ELR (cell line): Measurements from ENCODE around the gene ACSM5.
A peak's percentile ranks its signal among the peaks of the same experiment; 100 is the strongest.

Experiments
- DNase-seq: peaks from one replicate; pipeline ENCODE4 v3.0.0-alpha.2; 2015; ENCODE audit warnings: low read depth

ACSM5 gene

DNA sequence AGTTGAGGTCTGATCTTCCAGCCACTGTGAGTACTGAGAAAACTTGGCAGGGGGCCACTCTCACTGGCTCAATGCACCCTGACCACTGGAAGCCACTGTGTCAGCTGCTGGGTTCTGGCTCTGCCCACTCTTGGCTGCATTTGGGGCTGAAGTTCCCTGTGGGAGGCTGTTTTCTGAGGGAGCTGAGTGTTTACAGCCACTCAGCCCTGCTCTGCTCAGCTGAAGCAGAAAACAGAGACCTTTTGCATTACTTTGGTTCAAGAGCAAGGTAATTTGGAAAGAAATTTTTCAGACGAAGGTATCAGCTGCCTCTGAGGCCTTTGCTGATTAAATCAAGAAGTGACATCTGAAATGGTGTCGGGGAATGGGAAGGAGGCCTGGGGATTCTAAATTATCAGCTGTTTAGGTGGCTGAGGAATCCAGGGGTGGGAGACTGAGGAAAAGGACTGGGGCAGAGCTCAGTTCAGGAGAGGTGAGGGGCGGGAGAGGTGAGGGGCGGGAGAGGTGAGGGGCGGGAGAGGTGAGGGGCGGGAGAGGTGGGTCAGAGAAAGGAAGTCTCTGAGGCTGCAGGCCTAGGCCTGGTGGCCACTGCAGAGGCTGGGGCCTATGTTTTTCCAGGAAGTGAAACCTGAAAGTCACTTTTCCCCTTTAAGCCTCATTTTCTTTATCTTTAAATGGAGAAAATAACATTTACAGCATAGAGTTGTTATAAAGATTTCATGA is at the start of gene ACSM5:
Gene ACSM5 (plus strand): TSS at position 137 of the 723 bp plus-strand sequence. CDS start 1,951 bp downstream, outside the sequence.
- no peak for DNase-seq

DNA sequence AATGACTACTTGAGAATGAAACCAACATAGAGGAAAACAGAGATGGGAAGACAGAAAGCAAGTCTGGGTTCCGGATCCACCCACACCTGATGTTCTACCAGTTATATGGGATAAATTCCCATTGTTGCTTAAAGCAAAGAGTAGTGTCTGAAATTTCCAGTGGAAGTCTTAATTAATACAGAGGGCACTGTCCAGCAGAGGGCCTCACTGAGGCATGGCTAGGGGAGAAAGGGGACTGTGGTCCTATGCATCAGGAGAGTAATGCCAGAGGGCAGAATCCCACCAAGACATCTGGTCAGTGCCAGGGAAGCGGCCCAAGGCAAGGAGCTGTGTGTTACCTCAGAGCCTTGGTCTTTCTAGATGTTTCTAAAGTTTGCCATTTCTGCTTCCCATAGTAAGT is 49.3 kb upstream of the ACSM5 start:
- no peak for DNase-seq

- no peak for DNase-seq
Measured at GRCh38 chr16:20363191-20363590, 46.1 kb upstream of the ACSM5 start.

DNA sequence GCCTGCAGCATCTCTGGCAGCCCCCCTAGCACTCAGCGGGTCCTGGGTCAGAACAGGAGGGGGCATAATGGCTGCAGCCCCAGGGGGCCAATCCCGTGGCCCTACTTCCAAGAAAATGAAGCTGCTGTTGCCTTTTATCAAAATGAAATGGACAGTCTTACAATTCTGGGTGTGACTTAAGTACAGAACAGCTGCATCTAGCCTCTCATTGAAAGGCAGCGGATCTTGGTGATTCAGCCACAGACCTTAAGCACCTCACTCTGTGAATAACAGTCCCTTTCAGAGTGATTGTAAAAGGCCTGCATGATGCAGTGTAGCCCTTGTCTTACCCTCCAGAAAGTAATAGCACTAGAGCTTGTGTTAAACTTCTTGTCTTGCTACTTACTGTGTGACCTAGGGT is 45.3 kb upstream of the ACSM5 start:
- no peak for DNase-seq

- no peak for DNase-seq
Measured at GRCh38 chr16:20369452-20370054, 39.8 kb upstream of the ACSM5 start.

DNA sequence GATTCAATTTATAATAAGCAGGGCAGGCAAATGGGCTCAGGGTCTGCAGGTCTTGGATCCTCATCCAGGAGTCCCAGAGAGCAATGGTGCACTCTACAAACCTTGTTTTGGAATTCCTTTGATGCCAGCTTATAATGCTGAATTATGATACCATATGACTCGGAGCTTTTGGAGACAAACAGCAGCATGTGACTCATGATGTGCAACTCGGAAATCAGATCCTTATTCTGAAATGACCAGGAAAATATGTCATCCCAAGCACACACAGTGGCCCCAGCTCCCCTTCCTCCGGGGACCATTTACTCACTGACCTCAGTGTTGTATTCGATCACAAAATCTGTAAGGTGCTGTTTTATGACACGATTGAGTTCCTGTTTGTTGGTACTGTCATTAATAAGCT is 36.6 kb upstream of the ACSM5 start:
- DNase-seq = no peak

DNA sequence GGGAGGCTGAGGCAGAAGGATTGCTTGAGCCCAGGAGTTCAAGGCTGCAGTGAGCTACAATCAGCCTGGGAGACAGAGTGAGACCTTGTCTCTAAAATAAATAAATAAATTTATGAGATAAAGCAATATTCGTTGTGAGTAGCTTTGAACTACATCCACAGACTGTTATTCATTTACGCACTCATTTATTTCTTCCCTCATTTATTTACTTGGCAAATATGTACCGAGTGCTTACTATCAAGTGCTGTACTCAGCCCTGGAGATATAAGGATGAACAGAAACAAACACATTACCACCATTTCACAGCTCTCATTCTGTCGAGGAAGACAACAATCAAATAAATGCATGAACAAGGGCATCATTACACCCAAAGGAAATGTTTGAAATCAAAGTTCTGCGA is 32.2 kb upstream of the ACSM5 start:
- no peak for DNase-seq

- no peak for DNase-seq
Measured at GRCh38 chr16:20380782-20381181, 28.6 kb upstream of the ACSM5 start.

DNA sequence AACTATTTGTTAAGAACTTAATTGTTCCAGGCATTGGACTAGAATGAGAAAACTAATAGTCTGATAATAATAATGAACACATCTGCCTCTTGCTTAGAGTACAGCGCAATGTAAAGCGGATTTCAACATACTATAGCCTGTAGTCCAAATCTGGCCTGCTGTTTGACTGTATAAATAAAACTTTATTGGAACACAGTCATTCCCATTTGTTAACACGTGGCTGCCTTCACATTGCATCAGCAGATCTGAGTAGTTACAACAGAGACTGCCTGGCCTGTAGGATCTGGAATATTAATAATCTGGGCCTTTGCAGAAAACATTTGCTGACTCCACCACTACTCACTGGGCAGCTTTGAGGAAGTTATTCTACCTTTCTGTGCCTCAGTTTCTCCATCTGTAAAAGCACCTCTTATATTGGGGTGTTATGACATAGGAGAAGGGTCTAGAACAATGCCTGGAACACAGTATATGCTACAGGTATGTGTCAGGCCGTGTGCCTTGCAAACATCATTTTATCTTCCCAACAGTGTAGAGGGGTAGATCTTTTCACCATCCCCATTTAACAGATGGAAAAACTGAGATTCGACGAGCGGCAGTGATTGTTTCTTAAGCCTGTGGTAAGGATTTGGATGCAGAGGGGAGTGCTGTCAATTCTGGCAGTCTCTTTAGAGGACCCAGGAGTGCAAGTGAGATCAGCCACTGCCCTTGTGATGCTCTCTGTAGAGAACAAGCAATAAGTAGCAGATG is 27.0 kb upstream of the ACSM5 start:
- no peak for DNase-seq

DNA sequence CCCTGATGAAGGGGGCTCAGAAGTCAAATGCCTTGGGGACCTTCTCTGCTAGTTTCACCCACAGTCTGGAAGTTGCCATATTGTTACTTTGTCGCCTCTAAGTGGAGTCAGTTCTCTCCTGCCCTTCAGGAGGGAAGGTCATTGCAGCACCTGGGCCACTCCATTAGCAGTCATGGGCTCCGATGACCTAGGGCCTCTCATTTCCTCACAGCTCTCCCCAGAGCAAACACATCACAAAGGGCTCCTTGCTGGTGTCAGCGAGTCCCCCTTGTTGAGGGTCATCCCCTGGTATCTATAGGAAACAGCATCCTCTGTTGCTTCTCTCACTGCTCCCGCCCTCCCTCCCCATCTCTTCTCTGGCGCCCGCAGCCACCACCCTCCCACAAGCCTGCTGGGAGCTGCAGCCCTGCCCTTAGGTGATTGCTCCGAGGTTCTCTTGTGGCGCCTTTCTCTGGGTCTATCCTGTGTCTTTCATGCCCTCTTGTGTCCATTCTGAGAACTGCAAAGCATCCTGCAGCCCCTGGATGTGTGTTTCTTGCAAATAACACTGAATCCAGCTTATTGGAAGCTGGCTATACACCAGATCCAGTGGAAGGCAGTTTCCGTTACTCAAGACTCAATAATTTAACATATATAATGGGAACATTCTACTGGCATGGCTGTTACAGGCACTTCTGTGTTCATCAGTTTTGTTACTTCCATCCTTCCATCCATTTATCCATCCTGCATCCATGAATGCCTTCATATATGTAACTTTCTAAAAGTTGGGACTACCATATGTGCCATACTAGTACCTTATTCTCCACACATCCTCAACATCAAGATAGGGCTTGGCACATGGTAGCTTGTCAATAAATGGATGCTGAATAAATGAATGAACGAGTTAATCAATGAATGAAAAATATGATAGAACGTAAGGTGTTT is 26.0 kb upstream of the ACSM5 start:
- peak; percentile 65 for DNase-seq

DNA sequence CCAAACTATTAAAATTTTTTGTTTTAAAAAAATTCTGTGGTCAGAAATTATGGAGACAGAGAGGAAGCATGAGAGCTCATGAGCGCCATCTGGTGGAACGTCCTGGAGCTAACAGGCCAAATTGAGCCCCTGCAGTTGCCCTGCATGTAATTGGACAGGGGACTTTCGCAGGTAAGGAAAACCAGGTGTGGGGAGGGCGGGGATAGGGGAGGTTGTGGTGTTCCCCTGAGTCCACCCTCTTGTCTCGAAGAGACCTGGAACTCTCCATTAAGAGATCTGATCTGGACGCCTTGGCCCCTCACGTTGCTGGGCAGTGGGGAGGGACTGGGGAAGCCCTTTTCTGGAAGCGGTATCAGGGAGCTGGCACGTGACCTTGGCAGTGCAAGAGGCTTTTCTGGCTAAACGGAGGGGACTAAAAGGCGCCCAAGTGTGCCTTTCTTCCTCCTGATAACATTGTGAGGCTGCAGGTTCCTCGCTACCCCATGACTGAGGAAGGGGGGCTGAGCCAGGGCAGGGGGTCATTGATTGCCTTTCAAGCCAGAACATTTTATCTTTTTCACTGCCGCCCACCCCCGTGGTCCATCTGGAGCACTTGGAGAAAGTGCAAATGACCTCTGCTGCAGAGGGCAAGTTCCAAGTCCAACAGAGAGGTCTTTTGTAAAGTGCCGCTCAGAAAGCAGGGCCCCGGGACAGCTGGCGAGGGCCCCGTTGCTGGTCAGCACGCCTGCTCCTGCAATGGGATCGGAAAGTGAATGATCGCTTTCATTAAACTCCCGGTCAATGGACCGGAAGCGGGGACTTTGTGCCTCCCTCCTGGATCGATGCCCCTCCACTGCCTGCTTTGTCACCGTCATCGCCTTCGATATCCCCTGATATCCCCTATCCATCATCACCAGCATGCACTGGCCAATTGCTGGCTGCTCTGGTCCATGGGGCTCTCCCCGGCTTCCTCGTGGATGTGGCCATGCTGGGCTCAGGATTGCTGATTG is 23.2 kb upstream of the ACSM5 start:
- peak; percentile 52 for DNase-seq

DNA sequence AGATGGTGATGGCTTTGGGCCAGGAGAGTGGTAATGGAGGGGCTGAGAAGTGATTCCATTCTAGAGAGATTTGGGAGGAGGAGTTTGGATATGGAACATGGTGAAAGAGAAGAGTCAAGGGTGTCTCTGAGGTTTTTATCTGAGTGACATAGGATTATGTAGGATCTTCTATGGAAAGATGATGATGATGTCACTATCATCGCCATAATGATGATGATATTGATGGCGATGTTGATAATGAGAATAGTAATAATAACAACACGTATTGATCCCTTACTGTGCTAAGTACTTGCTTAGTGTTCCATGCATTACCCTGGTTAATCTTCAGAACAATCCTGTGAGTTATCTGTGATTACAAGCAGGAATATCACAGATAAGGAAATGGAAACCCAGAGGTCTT is 21.4 kb upstream of the ACSM5 start:
- DNase-seq = no peak

- no peak for DNase-seq
Measured at GRCh38 chr16:20388854-20389253, 20.5 kb upstream of the ACSM5 start.

- no peak for DNase-seq
Measured at GRCh38 chr16:20391045-20391444, 18.3 kb upstream of the ACSM5 start.

- no peak for DNase-seq
Measured at GRCh38 chr16:20393801-20394577, 15.3 kb upstream of the ACSM5 start.

- DNase-seq = no peak
Measured at GRCh38 chr16:20395946-20396345, 13.4 kb upstream of the ACSM5 start.

- DNase-seq = no peak
Measured at GRCh38 chr16:20396846-20397467, 12.4 kb upstream of the ACSM5 start.

GRCh38 chr16:20397468-20398074 is 11.8 kb upstream of the ACSM5 start:
- no peak for DNase-seq

GRCh38 chr16:20398603-20399002 is 10.7 kb upstream of the ACSM5 start:
- DNase-seq = no peak
